PC-9 (cell line): ENCODE measurements around the gene SSTR3. TPM values are rescaled to one million over a fixed set of nuclear protein-coding genes. Genes with fewer than 3 reads are reported as not detected.

Experiments
- BruUV-seq: library from RNA; stranded (reverse); fragments of 400-500 nt; replicated peaks from 2 replicates; lab custom pipeline; 2021; lab: Mats Ljungman, UMichigan
- CTCF ChIA-PET: fragments of 300-600 bp; sonication (Branson Sonifier 250); formaldehyde crosslinking; loops from one replicate; lab custom pipeline; 2022; ENCODE audit warnings: antibody characterized with exemption; lab: Charles Lee
- POLR2A ChIA-PET: fragments of 300-600 bp; sonication (Branson Sonifier 250); formaldehyde crosslinking; loops from one replicate; lab custom pipeline; 2022; ENCODE audit warnings: antibody characterized with exemption; ENCODE audit not compliant: unreplicated experiment; lab: Charles Lee
- DNase-seq, 2 experiments: peaks; one replicate each; pipeline versions ENCODE4 v3.0.0 to v3.0.0-alpha.2; 2015 to 2022; ENCODE audit warnings: mixed read lengths in 1 of 2
- H2AFZ ChIP-seq: fragments of 200-600 bp; sonication (generic); 2 replicates; pipeline ENCODE4 v1.8.1; 2017; ENCODE audit warnings: antibody characterized with exemption
- H3F3A ChIP-seq: fragments of 200-600 bp; sonication (generic); 2 replicates; pipeline ENCODE4 v1.8.1; 2017; ENCODE audit warnings: antibody characterized with exemption, mild to moderate bottlenecking, low read depth; ENCODE audit not compliant: insufficient read depth
- H3K27ac ChIP-seq: fragments of 200-600 bp; sonication (generic); 2 replicates; pipeline ENCODE4 v1.6.1; 2016; ENCODE audit warnings: mixed run types
- H3K27me3 ChIP-seq: fragments of 200-600 bp; sonication (generic); 2 replicates; pipeline ENCODE4 v1.6.1; 2016; ENCODE audit warnings: low read depth, mixed run types; ENCODE audit not compliant: insufficient read depth
- H3K36me3 ChIP-seq: fragments of 200-600 bp; sonication (generic); 2 replicates; pipeline ENCODE4 v1.6.1; 2016; ENCODE audit warnings: low read depth, mixed run types
- H3K4me1 ChIP-seq: fragments of 200-600 bp; sonication (generic); replicated peaks from 2 replicates; pipeline ENCODE4 v1.6.1; 2016; ENCODE audit warnings: mixed run types; ENCODE audit not compliant: insufficient read depth
- H3K4me2 ChIP-seq: fragments of 200-600 bp; sonication (generic); 2 replicates; pipeline ENCODE4 v1.6.1; 2017; ENCODE audit warnings: mixed run types
- H3K4me3 ChIP-seq: fragments of 200-600 bp; sonication (generic); 2 replicates; pipeline ENCODE4 v1.6.1; 2016; ENCODE audit warnings: mixed run types
- H3K79me2 ChIP-seq: fragments of 200-600 bp; sonication (generic); 2 replicates; pipeline ENCODE4 v1.6.1; 2017; ENCODE audit warnings: low read depth, mixed run types
- H3K9me2 ChIP-seq: fragments of 200-600 bp; sonication (generic); 2 replicates; pipeline ENCODE4 v1.8.1; 2017; ENCODE audit warnings: mild to moderate bottlenecking; ENCODE audit not compliant: insufficient read depth
- H3K9me3 ChIP-seq: fragments of 200-600 bp; sonication (generic); 2 replicates; pipeline ENCODE4 v1.8.1; 2016; ENCODE audit warnings: low read depth; ENCODE audit not compliant: insufficient read depth
- H4K20me1 ChIP-seq: fragments of 200-600 bp; sonication (generic); 2 replicates; pipeline ENCODE4 v1.8.1; 2017; ENCODE audit not compliant: insufficient read depth
- CTCF ChIP-seq: fragments of 200-600 bp; sonication (generic); conservative IDR thresholded peaks from 2 replicates; pipeline ENCODE4 v1.6.1; 2017; ENCODE audit warnings: mixed run types, antibody characterized with exemption, mild to moderate bottlenecking, moderate library complexity
- EZH2 ChIP-seq: fragments of 200-600 bp; sonication (generic); IDR thresholded peaks from 2 replicates; pipeline ENCODE4 v1.8.0; 2017; ENCODE audit warnings: antibody characterized with exemption, low read depth
- intact Hi-C: fragments of 100-400 bp; cut with micrococcal nuclease; formaldehyde crosslinking; loops from one replicate; pipeline ENCODE4 v1.10.0; 2022; ENCODE audit not compliant: unreplicated experiment
- total RNA-seq: library from RNA; stranded (reverse); gene quantifications from 2 replicates; pipeline ENCODE4 v1.2.3, GENCODE V29; 2021

The SSTR3 gene
- total RNA-seq, 1 experiment from 2014 or later: not detected

DNA sequence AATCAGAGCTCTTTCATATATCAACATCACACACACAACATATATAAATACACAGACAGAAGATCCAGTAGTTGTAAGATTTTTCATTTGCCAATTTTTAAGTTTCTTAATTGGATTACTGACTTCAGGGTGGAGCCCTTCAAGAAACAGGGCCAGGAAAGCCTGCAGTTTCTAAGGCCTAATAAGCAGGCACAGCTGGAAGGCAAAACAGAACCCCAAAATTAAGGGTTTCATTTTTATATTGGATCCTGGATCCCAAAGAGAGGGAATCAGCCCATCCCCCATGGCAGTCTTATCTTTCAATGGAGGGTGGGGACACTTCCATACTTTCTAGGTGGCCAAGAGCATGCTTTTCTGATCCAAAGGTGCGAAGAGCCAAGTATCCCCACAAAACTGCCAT lies 19.5 kb downstream of the SSTR3 start:
- no TSS peak for BruUV-seq
- no peaks in the 10 kb centered on the region; the same call in 1 of the 2 replicates for H3K36me3 ChIP-seq
- no peak overlapping the region for H3K4me2 ChIP-seq
- TF ChIP-seq EZH2: no peak
- no peak for TF ChIP-seq CTCF
- H3K4me1 ChIP-seq: peaks cover 91% of the 10 kb centered on the region
- H4K20me1 ChIP-seq: no peaks in the 10 kb centered on the region
- H3K79me2 ChIP-seq: peaks cover 29% of the 10 kb centered on the region
- H3K4me3 ChIP-seq: no peak overlapping the region
- H3F3A ChIP-seq: peaks cover 78% of the 10 kb centered on the region
- CTCF ChIA-PET: no interaction called here
- POLR2A ChIA-PET: interaction anchor here (0.6 kb wide), 1 partner anchor 17 kb away, joined by 3 read pairs; no protein-coding TSS in a partner anchor
- no peaks in the 10 kb centered on the region for H3K9me2 ChIP-seq
- no peak overlapping the region for H2AFZ ChIP-seq
- H3K27ac ChIP-seq: no peak overlapping the region
- no peak for DNase-seq
- H3K27me3 ChIP-seq: no peaks in the 10 kb centered on the region
- no peaks in the 10 kb centered on the region for H3K9me3 ChIP-seq
- intact Hi-C loops: loop anchor here (10.0 kb wide), 1 partner anchor 262 kb away; no protein-coding TSS in a partner anchor

GRCh38 chr22:37192204-37192603 lies 20.1 kb downstream of the SSTR3 start:
- peaks cover 34% of the 10 kb centered on the region for H3K79me2 ChIP-seq
- no TSS peak for BruUV-seq
- H3K36me3 ChIP-seq: no peaks in the 10 kb centered on the region; the same call in 1 of the 2 replicates
- TF ChIP-seq CTCF (no peak), EZH2 (no peak)
- peaks cover 90% of the 10 kb centered on the region for H3K4me1 ChIP-seq
- no peaks in the 10 kb centered on the region for H3K9me3 ChIP-seq
- intact Hi-C loops: loop anchor here (10.0 kb wide), 1 partner anchor 263 kb away; no protein-coding TSS in a partner anchor
- H3K9me2 ChIP-seq: no peaks in the 10 kb centered on the region
- H2AFZ ChIP-seq: no peak overlapping the region
- no peak overlapping the region for H3K4me3 ChIP-seq
- ChIA-PET POLR2A (interaction anchor here (0.6 kb wide), 1 partner anchor 18 kb away, joined by 3 read pairs; no protein-coding TSS in a partner anchor), CTCF (no interaction called here)
- H3K4me2 ChIP-seq: peak overlapping the region; percentile 77
- no peak for DNase-seq
- no peaks in the 10 kb centered on the region for H4K20me1 ChIP-seq
- H3K27me3 ChIP-seq: no peaks in the 10 kb centered on the region
- peak overlapping the region; percentile 94 for H3K27ac ChIP-seq
- peaks cover 79% of the 10 kb centered on the region for H3F3A ChIP-seq

DNA sequence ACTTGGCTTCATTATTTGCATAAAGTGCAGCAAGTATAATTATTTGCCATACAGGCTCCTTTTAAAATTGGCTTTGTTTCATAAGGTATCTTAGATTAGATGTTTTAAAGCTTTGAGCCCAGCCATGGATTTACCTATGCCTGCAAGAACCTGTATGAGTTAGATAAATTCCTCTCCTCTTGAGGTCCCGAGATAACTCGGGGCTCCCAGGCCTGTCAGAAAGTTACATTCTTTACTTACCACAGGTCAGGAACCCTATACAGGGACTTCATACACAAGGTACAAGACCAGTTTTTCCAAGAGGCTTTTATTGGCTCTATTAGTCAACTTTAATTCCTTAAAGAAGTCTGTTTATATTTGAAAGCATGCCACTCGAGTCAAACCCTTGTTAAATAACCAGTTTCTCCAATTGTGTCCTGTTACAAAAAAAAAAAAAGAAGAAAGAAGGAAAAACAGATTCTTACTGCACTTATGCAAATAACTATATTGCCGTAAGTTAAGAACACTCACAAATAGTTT lies 22.0 kb downstream of the SSTR3 start:
- H3K79me2 ChIP-seq: peaks cover 41% of the 10 kb centered on the region
- no peaks in the 10 kb centered on the region for H4K20me1 ChIP-seq
- intact Hi-C loops: loop anchor here (10.0 kb wide), 1 partner anchor 264 kb away; no protein-coding TSS in a partner anchor
- peak overlapping the region; percentile 94 for H3K27ac ChIP-seq
- BruUV-seq: no TSS peak
- TF ChIP-seq EZH2 (no peak), CTCF (no peak)
- peaks cover 73% of the 10 kb centered on the region for H3F3A ChIP-seq
- CTCF ChIA-PET: interaction anchor here (1.4 kb wide), 1 partner anchor 12 kb away, joined by 5 read pairs; no protein-coding TSS in a partner anchor
- no peaks in the 10 kb centered on the region for H3K9me2 ChIP-seq
- no peaks in the 10 kb centered on the region for H3K9me3 ChIP-seq
- POLR2A ChIA-PET: interaction anchor here (0.6 to 0.7 kb wide), 2 partner anchors 8 to 628 kb away, joined by 3 to 8 read pairs; no protein-coding TSS in a partner anchor
- peak overlapping the region; percentile 65 for H3K4me3 ChIP-seq
- H3K4me1 ChIP-seq: peaks cover 86% of the 10 kb centered on the region
- peak; percentile 58 to 100 for DNase-seq
- H3K36me3 ChIP-seq: no peaks in the 10 kb centered on the region; the same call in 1 of the 2 replicates
- no peaks in the 10 kb centered on the region for H3K27me3 ChIP-seq
- no peak overlapping the region for H2AFZ ChIP-seq
- H3K4me2 ChIP-seq: peak overlapping the region; percentile 77
